Measurements from ENCODE around the gene ESR1.
"Not testable (repeated sequence)": the region's sequence is repeated elsewhere in the genome, so short reads cannot be mapped to it uniquely, and the experiment has no call there.

ESR1 gene

DNA sequence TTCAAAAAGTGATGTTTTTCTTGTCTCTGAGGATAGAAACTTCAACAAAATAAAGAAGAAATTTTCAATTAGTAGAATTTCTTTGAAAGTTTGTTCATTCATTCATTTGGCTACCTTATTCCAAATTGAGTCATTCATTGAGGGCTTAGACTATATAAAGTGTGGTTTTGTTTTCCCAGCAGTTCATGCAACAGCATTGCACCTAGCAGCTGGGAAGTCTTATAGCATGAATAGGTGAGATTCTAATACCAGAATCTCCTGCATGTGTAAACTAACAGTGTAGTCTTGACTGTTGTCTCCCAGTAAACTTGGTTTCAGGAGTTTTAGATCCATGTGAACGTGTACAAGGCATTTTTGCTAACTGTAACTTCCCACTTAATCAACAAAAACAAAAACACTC is 7.1 kb downstream of the ESR1 start:
- no peak for DNase-seq

DNA sequence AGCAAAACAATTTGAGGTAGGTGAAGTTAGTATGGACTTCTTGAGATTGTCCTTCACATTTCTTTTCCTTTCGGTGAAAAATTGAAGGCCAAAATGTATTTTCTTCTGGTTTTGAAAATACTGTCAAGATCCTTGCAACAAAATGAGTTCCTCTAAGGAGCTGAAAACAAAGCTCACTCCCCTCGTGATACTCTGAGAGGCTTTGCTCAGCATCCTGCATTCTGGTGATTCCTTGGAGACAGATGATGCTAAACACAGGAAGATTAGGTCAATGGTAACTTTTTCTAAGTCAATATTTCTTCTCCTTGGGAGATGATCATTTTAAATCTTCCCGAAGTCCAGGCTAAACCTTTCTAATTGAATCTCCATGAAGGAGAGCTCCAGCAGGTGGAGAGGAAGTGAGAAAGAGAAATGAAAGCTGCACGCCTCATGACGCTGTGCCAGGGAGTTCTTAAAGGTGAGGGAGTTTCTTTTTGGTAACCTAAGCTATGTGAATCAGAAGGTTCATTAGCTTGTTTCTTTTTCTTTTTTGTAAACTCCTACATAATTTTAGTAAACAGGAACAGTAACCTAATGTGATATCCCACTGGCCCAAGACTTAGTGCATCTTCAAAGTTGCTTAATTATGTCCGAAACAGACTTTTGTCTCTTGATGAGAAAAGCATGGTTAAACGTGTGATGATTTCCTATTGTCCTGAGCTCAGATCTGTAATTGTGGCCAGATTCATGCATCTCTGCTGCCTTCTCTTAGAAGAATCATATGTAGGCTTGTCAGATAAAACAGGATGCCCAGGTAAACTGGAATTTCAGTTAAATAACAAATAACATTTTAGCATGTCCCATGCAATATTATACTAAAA is 15.0 kb downstream of the ESR1 start:
- no peak for DNase-seq

DNA sequence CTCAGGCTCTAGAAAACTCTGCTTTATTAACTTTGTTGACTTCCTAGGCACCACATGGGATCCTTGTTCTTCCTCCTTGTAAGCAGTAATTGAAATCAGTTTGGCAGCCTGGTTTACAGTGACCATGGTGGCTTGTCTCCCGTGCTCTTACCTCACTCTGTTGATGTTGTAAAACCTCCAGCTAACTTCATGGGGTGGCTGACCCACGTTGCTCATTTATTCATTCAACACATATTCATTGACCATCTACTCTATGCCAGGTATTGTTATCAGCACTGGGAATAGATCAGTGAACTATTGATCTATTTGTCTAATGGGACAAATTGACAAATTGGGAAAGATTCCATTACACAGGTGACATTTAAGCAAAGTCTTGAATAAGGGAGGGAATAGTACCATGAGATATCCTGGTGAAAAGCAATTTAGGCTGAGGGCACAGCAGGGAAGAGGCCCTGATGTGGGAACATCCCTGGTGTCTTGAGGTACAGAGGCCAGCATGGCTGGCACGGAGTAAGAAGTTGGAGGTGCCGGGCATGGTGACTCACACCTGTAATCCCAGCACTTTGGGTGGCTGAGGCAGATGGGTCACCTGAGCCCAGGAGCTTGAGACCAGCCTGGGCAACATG is 19.1 kb downstream of the ESR1 start:
- DNase-seq = no peak

DNA sequence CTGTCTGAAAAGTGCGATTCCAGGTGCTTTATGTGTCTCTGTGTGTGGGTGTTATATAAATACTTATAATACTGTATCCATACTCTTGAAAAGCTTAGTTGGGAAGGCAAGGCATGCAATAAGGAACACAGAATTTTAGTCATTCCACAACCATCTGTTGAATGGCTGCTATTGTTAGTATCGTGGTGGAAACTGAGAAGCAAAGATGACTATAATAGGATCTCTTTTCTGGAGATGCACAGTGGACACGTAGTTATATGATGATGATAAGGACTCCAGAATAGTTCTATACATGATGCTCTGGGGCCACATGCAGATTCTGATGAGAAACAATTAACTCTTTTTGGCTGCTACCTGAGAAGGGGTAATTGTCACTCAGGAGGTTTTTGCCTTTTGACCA is 25.2 kb downstream of the ESR1 start:
- DNase-seq = no peak

DNA sequence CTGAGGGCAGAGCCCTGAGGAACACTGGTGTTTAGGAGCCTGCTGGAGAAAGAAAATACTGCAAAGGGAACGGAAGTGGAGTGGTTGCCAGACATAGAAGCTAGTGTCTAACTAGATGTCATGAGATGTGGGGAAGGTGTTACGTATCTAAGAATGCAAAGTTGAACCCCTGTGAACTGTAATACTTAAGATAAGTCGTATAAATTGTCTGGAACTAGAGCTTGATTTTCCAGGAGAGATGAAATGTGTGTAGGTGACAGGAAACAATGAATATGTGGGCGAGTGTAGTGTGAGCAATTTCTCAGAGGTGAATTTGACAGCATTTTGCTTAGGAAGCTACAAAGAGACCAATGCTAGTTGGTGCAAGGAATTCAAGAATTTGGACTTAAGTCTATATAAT is 27.9 kb downstream of the ESR1 start:
- no peak for DNase-seq

DNA sequence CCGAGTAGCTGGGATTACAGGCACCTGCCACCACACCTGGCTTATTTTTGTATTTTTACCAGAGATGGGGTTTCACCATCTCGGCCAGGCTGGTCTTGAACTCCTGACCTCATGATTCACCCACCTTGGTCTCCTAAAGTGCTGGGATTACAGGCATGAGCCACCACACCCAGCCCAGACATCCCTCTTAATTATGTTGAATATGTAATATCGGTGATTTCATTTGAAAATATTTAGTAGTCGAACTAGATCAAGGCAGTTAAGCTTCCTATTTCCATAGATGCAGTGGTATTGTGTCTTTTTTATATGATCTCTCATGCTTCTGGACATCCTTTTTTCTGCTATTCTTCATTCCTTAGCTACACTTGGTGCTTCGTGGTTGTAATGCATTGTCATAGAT is 29.7 kb downstream of the ESR1 start:
- no peak for DNase-seq

DNA sequence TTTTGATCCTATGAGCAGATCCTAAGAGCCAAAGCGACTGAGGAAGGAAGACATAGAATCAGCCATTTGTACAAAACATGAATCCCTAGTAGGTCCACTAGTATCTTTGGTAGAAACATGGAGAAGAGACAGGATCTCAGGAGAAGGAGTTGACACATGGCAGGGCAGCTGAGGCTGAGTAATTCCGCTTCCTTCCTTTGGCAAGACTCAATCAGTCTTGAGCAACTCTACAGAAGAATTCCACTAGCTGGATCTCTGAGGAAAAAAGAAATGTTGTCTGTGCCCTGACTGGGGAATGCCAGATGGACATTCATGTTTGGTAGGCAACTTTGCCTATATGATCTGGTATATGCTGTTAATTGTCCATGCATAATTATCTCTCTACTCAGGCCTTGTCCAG is 35.3 kb downstream of the ESR1 start:
- DNase-seq = no peak

DNA sequence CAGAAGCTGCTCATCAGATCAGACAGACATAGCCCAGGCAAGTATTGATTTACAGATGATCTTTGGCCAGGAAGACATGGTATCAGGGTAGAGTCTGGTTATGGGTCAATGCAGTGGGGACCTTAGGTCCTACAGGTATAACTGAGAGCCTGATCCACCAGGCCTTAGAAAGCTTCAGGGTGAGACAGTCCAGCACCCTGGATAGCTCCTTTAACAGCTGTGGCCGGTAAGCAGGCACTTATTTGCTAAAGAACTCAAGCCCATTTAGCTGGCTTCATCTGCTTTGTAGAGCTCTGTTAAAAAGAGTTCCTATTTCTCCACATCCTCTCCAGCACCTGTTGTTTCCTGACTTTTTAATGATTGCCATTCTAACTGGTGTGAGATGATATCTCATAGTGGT is 39.6 kb downstream of the ESR1 start:
- peak; percentile 3 for DNase-seq

DNA sequence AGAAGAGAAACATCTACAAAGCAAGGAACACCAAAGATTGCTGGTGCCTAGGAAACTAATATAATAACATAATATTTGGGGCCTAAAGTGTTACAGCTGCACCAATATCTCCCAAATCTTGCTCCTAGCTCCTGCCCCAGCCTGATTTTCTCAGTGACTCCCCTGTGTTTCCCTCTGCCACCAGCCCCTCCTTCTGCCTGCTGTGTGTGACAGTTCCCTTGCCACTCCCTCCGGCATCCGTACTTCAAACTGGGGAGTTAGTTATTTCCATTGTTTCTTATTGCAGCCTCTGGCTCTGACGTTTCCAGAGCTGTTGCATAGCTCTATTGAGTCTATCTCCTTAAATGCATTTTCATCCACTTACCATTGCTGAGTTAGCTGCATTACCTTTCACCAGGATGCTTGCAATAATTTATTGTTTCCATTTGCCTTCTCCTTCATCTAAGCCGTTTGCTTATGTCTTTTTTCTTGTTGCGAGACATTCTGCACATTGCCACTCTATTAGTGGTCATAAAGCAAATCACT is 43.1 kb downstream of the ESR1 start:
- no peak for DNase-seq

DNA sequence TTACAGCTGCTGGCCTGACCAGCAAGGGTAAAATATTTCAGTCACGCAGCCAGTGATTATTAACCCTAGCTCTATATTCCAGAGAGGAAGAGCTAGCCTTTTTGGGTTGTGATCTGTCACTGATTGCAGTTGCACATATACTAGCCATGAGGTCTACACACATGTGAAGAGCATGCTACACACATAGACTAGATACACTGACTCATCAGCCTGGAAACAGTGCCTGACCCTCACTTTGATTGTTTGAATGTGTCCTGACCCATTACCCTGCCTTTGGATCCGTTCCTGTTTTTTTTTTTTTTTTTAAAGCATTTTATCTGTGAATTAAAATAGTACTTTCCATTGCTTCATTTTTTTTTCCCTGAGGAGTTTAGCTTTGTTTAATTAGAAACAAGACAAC is 50.8 kb downstream of the ESR1 start:
- DNase-seq = no peak

DNA sequence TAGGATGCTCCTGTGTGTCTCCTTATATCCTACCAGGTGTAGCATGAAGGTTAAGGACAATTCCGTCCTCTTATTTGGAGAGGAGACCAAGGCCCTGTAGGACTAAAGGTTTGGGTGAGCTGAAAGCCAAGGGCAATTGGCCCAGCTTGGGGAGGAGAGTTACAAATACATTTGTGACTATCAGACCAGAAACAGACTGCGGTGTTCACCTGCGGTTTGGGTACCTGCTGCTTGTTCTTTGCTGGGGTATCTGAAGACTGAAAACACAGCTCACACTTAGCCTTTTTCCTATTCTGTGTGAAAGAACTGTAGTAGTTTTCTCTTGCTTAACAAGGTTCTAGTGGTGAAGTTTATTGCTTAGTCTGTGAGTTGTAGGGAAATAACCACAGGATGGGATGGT is 55.0 kb downstream of the ESR1 start:
- no peak for DNase-seq

DNA sequence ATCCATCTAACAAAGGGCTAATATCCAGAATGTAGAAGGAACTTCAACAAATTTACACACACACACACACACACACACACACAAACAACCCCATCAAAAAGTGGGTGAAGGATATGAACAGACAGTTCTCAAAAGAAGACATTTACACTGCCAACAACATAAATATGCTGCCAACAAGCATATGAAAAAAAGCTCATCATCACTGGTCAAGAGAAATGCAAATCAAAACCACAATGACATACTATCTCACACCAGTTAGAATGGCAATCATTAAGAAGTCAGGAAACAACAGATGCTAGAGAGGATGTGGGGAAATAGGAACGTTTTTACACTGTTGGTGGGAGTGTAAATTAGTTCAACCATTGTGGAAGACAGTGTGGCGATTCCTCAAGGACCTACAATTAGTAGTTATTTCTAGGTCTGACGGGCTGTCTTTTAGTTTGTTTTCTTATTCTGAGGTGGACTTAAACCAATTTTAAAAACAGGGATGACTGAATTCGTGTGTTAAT is 59.9 kb downstream of the ESR1 start:
- not testable (repeated sequence) for DNase-seq

DNA sequence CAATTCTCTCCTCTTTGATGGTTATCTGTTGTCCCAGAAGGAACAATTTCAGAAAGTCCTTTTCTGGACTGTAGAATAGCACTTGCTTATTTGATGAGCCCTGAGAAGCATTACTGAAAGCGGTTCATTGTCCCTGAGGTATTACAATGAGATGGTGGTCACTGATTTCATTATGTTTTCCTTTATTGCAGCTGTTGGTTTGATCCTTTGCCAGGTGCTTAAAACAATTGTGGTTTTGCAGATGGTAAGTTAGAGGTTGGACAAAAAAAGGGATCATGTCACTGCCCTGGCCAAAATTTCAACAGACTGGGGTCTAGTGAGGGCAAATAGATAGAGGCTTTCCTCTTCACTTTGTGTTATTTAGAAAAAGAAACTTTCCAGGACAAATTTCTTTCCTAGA is 61.9 kb downstream of the ESR1 start:
- DNase-seq = no peak

DNA sequence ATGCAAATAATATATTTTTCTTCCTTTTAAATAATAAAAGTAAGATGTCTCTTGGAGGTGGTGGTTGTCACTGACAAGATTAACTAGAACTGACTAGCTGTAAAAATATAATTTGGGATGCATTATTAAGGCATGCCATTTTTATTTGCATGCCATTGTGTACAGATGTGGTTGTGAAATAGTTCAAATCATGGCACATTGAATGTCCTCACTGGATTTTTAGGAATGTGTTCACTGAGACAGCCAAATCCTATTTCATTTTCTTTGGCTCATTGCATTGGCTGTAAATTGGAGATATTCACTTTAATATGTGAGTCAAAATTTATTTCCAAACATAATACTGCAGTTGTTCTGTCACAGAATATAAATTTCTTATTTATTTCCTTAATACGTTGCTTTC is 62.3 kb downstream of the ESR1 start:
- no peak for DNase-seq

DNA sequence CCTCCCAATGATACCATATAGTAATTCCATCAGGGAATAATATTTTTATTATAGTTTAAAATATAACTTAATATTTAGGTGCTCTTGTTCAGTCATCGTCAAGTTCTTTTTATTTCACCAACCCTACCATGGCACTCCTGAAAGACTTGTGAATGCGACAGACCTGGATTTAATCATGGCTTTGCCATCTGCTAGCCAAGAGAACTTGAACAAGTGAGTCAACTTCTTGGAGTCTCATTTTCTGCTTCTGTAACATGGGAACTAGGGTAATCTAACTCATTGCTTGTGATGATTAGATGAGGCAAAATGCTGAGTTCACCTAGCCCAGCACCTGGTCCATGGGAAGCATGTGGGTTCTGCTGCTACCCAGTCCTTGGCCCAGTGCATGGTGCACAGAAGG is 62.9 kb downstream of the ESR1 start:
- no peak for DNase-seq

DNA sequence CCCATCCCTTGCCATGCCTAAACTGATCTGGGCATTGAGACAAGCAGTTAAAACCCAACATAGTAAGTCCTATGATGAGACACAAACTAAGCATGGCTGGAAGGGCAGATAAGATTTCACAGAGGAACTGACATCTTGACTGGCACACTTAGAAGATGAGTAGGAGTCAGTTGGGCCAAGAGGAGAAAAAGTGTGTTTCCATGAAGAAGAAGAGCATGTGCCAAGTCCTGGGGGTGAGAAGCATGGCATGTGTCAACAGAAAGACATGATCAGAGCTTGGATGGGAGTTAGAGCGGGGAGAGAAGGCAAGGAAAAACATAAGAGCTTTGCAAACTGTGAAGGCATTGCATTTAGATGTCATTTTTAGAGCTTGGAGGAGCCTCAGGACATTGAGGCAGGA is 68.0 kb downstream of the ESR1 start:
- DNase-seq = no peak

DNA sequence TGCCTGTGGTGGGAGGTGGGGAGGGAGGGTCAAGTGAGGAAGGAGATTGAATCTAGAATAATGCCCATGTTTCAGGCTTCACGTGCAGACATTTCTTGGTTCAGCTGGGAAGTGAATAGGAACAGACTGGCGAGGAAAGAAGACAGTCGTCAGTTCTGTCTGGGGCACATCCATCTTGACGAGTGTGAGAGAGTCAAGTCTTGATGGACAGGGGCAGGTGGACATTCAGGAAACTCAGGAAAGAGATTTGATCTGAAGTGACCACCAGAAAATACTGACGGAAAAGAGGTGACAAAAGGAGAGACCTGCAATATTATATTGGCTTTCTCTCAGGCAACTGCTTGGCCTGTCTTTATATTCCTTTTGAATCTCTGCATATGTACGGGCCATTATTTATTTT is 68.6 kb downstream of the ESR1 start:
- no peak for DNase-seq

DNA sequence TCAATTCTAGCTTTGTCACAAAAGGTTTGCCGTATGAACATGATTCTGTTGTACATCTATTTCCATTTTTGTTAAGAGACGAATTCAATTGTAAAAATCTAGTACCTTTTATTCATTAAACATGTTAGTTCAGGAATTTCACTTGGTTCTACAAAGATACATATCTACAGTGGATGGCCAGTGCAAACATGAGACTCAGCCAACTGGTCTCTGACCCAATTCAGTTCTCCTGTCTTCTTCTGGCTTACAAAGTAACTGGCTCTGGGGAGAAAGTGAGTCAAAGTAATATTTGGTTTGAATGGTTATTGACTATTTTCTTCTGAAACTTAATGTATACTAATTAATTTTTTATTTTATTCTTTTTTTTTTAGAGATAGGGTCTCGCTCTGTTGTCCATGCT is 70.0 kb downstream of the ESR1 start:
- no peak for DNase-seq

DNA sequence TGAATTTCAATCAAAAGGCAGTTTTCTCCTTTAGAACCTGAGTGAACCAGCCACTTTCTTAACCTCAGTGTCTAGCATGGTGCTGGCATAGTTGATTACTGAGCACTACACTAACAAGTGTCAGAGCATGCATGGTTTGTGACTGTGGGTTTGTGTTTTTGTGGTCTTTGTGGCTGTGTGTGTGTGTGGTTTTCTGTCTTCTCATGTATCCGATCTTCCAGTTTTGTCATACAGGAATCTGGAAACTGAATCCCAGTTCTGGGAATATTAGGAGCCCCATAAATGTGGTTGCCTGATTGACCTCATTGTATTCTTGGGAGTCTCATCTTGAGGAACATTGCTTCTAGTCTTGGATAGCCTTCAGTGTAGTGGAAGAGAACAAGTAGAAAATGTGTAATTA is 73.7 kb downstream of the ESR1 start:
- DNase-seq = no peak

DNA sequence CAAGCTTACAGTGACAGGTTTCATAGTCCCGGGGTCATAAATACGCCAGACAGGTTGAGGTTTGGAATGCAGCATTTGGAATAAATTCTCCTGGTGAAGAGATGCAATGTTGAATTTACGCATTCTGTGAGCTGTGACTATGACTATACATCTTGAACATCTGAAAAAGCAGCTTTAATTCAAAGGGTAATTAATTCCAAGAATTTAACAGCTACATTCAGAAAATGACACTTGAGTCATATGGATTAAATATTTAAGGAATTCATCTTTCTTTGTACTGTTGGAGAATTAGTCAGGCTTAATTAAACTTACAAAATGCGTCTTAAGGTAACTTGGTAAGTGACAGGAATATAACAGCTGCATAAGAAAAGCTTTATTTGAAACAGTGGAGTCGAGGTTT is 74.7 kb downstream of the ESR1 start:
- no peak for DNase-seq

DNA sequence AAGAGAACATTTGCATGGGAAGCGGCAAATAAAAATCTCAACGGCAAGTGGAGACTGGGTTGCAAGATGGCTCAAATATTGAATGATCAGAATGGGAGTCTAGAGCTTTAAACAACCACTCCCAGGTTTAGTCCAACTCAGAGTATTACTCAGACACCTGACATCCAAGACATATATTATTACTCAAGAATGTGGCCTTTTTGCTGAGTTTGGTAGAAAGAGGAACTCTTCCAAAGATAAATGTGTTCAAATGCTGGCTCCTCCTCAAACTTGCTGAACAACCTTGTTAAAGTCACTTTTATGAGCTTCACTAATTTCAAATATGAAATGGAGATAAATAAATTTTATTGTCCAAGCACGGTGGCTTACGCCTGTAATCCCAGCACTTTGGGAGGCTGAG is 77.8 kb downstream of the ESR1 start:
- no peak for DNase-seq

DNA sequence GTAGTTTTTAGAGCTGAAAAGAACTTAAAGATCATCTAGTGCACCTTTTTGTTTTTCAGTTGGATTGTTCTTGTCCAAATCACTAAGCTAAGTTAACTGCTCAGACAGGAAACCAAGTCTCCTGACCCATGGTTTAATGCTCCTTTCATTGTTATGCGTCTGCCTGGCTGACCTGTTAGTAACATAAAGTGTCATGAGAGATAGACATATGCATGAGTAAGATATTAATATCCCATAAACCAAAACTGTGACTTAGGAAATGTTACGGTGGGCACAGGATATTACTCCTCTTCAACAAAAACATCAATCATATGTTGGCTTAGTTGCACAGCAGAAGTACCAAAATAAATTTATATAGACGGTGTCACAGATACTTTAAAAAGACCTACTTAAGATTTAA is 84.0 kb downstream of the ESR1 start:
- no peak for DNase-seq

DNA sequence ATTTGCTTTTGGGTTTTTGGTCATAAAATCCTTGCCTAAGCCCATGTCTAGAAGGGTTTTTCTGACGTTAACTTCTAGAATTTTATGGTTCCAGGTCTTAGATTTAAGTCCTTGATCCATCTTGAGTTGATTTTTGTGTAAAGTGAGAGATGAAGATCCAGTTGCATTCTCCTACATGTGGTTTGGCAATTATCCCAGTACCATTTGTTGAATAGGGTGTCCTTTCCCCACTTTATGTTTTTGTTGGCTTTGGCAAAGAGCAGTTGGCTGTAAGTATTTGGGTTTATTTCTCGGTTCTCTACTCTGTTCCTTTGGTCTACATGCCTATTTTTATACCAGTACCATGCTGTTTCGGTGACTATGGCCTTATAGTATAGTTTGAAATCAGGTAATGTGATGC is 86.9 kb downstream of the ESR1 start:
- DNase-seq = not testable (repeated sequence)

DNA sequence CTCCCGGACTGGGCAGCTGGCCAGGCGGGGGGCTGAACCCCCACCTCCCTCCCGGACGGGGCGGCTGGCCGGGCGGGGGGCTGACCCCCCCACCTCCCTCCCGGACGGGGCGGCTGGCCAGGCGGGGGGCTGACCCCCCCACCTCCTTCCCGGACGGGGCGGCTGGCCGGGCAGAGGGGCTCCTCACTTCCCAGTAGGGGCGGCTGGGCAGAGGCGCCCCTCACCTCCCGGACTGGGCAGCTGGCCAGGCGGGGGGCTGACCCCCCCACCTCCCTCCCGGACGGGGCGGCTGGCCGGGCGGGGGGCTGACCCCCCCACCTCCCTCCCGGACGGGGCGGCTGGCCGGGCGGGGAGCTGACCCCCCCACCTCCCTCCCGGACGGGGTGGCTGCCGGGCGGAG is 91.7 kb downstream of the ESR1 start:
- DNase-seq = not testable (repeated sequence)

Data from fibroblast of upper back skin (primary cell).